ENCODE results near the gene TBC1D10A. TPM values are rescaled to one million over a fixed set of nuclear protein-coding genes. Genes with fewer than 3 reads are reported as not detected.

The TBC1D10A gene
- total RNA-seq, 2 experiments from 2014 or later, result 38.9 to 41.8 TPM

DNA sequence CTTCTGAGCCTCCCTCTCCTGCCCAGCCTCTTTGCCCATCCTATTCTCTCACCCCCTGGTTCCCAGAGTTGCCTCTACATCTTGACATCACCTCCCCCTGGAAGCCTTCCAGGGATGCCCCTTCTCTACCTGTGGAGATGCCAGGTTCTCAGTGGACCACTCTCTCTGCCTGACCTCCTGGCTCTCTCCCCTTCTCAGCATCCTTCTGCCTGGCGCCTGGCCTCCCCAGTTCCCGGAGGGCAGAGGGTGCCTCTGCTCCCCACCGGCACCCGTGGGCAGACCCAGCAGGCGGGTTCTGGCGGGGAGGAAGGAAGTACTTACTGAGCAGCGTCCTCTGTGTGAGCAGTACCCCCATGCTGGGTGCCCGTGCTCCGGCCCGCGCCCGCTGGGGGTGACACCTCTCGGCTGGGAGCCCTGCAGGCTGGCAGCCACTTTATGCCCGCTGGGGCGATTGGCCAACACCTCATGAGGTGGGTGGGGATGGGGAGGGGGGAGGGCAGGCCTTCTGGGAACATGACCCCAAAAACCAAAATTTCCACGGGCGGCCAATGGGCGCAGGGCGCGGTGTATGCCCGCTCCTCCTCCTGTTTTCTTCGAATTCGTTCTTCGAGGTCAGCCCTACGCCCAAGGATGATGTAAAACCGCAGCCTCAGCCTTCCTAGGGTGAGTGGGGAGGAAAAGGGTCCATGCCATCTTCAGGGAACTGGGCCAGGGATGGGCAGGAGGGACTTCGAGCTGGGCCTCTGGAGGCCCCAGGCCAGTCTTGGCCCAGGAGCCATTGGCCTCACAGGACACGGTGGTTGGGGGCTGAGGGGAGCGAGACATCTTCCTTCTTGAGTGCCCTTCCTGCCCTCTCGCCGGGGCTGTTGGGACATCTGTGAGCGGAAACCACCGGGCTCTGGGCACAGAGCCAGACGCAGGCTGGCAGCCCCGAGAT is 60.0 kb downstream of the TBC1D10A start, which contains the start of gene OSM:
OSM (minus strand) TSS at position 407 of the 937 bp plus-strand sequence; CDS start at position 355, 52 bp downstream.
- ATAC-seq (ENCODE audit: poor library complexity) (peak; percentile 31), DNase-seq (peak; percentile 38 to 91 (median 64))
- Mint-ChIP-seq H3K4me1 (ENCODE audit: low read depth) (peaks cover 54% of the 10 kb centered on the region), H3K36me3 (ENCODE audit: low read depth) (peaks cover 29% of the 10 kb centered on the region), H3K27ac (peak within 1 kb of the TSS; percentile 99), H3K9me3 (no peaks in the 10 kb centered on the region), H3K27me3 (no peaks in the 10 kb centered on the region), H3K4me3 (peak within 1 kb of the TSS; percentile 95)
- no peaks in the 10 kb centered on the region for H3K9me3 ChIP-seq (ENCODE audit: control insufficient read depth in 1 of 2, insufficient read depth in 1 of 2, low read length in 2 of 2)
- peaks cover 26% of the 10 kb centered on the region for H3K36me3 ChIP-seq (ENCODE audit: insufficient read depth, low read length)
- H3K27ac ChIP-seq (ENCODE audit: low read depth in 1 of 2, low read length in 2 of 2), result peak within 1 kb of the TSS; percentile 90 to 99
- peak within 1 kb of the TSS; percentile 94 for H3K4me3 ChIP-seq (ENCODE audit: low read length)
- H3K27me3 ChIP-seq (ENCODE audit: control insufficient read depth in 1 of 2, insufficient read depth in 2 of 2, low read length in 2 of 2), result no peaks in the 10 kb centered on the region
- H3K4me1 ChIP-seq (ENCODE audit: insufficient read depth, low read length), result peaks cover 65% of the 10 kb centered on the region
- ChIA-PET CTCF (interaction anchor here (1.0 to 1.8 kb wide), 2 partner anchors 21 kb away, joined by 3 to 10 read pairs; no protein-coding TSS in a partner anchor), POLR2A (interaction anchor here (0.8 to 3.1 kb wide), 4 partner anchors 11 to 60 kb away, joined by 3 to 9 read pairs (median 4); partner anchors contain the start of genes CASTOR1 and TBC1D10A)
- TF ChIP-seq, protein P1, sequence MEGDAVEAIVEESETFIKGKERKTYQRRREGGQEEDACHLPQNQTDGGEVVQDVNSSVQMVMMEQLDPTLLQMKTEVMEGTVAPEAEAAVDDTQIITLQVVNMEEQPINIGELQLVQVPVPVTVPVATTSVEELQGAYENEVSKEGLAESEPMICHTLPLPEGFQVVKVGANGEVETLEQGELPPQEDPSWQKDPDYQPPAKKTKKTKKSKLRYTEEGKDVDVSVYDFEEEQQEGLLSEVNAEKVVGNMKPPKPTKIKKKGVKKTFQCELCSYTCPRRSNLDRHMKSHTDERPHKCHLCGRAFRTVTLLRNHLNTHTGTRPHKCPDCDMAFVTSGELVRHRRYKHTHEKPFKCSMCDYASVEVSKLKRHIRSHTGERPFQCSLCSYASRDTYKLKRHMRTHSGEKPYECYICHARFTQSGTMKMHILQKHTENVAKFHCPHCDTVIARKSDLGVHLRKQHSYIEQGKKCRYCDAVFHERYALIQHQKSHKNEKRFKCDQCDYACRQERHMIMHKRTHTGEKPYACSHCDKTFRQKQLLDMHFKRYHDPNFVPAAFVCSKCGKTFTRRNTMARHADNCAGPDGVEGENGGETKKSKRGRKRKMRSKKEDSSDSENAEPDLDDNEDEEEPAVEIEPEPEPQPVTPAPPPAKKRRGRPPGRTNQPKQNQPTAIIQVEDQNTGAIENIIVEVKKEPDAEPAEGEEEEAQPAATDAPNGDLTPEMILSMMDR (IDR thresholded peaks at IDR 0.05), result no peak
- intact Hi-C loops (cut with DNase I, micrococcal nuclease), result loop anchor here in 1 of 2 experiments (1.0 to 5.0 kb wide), 2 partner anchors 40 to 159 kb away; no protein-coding TSS in a partner anchor

DNA sequence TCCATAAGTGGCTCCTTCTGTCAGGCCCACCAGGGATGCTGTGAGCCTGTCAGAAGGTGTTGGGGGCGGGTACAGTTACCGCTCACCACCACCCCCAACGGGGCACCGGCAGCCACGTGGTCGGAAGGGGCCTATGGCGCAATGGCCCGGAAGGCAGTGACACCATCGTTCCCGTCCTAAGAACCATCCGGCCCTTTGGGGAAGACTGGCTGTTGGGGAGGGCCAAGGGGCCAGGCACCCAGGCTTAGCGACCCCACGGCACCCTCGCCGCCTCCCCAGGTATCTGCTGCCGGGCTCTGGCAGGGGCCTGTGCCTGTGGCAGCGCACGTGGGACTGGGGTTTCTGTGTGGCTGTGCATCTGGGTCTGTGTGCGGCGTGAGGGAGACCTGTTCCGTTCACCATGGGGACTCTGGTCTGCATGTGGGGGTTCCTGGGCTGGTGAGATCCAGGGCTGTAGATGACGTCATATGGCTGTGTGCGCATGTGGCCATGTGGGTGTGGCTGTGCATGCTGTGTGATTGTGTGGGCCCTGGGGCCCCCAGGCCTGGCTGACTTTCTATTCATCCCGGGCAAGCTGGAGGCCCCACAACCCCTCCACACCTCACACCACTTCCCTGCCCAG is 60.8 kb downstream of the TBC1D10A start:
- Mint-ChIP-seq H3K9me3 (no peaks in the 10 kb centered on the region), H3K4me1 (ENCODE audit: low read depth) (peaks cover 54% of the 10 kb centered on the region), H3K36me3 (ENCODE audit: low read depth) (peaks cover 23% of the 10 kb centered on the region), H3K27ac (peak overlapping the region; percentile 99), H3K27me3 (no peaks in the 10 kb centered on the region), H3K4me3 (peak overlapping the region; percentile 95)
- Histone ChIP-seq H3K27me3 (ENCODE audit: control insufficient read depth in 1 of 2, insufficient read depth in 2 of 2, low read length in 2 of 2) (no peaks in the 10 kb centered on the region), H3K27ac (ENCODE audit: low read depth in 1 of 2, low read length in 2 of 2) (peak overlapping the region; percentile 90 to 99), H3K36me3 (ENCODE audit: insufficient read depth, low read length) (peaks cover 26% of the 10 kb centered on the region), H3K4me3 (ENCODE audit: low read length) (peak overlapping the region; percentile 94), H3K9me3 (ENCODE audit: control insufficient read depth in 1 of 2, insufficient read depth in 1 of 2, low read length in 2 of 2) (no peaks in the 10 kb centered on the region), H3K4me1 (ENCODE audit: insufficient read depth, low read length) (peaks cover 65% of the 10 kb centered on the region)
- TF ChIP-seq, protein P1 (IDR thresholded peaks at IDR 0.05), result no peak
- CTCF ChIA-PET, result interaction anchor here (1.0 kb wide), 1 partner anchor 22 kb away, joined by 3 read pairs; no protein-coding TSS in a partner anchor
- peak; percentile 75 for ATAC-seq (ENCODE audit: poor library complexity)
- POLR2A ChIA-PET, result interaction anchor here (1.3 to 3.1 kb wide), 2 partner anchors 22 to 61 kb away, joined by 3 to 9 read pairs; partner anchors contain the start of genes CASTOR1 and TBC1D10A
- intact Hi-C loops (cut with DNase I, micrococcal nuclease), result loop anchor here in 1 of 2 experiments (1.0 to 5.0 kb wide), 2 partner anchors 40 to 159 kb away; no protein-coding TSS in a partner anchor
- DNase-seq, result peak; percentile 66 to 95 (median 78)

All from CD4-positive, alpha-beta T cell (primary cell).